Karpas-422 (cell line): ENCODE data around the gene ZMYND15. TPM values are rescaled to one million over a fixed set of nuclear protein-coding genes. Genes with fewer than 3 reads are reported as not detected.

ENCODE experiments used
- DNase-seq: peaks from one replicate; pipeline ENCODE4 v3.0.0-alpha.2; 2015
- H2AFZ ChIP-seq: fragments of 200-600 bp; sonication (generic); 2 replicates; pipeline ENCODE4 v1.6.1; 2014; ENCODE audit warnings: antibody characterized with exemption, low read length, mixed read lengths
- H3K27ac ChIP-seq: fragments of 200-600 bp; sonication (generic); 2 replicates; pipeline ENCODE4 v1.5.1; 2014; ENCODE audit warnings: mild to moderate bottlenecking, low read length, moderate library complexity
- H3K27me3 ChIP-seq: fragments of 200-600 bp; sonication (generic); 2 replicates; pipeline ENCODE4 v1.6.1; 2014; ENCODE audit warnings: low read length, mixed read lengths
- H3K36me3 ChIP-seq: fragments of 200-600 bp; sonication (generic); 2 replicates; pipeline ENCODE4 v1.6.1; 2014; ENCODE audit warnings: low read length, mixed read lengths; ENCODE audit not compliant: insufficient read depth
- H3K4me1 ChIP-seq: fragments of 200-600 bp; sonication (generic); 2 replicates; pipeline ENCODE4 v1.6.1; 2014; ENCODE audit warnings: mild to moderate bottlenecking, low read length, mixed read lengths
- H3K4me2 ChIP-seq: fragments of 200-600 bp; sonication (generic); 2 replicates; pipeline ENCODE4 v1.6.1; 2014; ENCODE audit warnings: low read length, low read depth, mild to moderate bottlenecking; ENCODE audit not compliant: poor library complexity, severe bottlenecking
- H3K4me3 ChIP-seq: fragments of 200-600 bp; sonication (generic); 2 replicates; pipeline ENCODE4 v1.5.1; 2014; ENCODE audit warnings: mild to moderate bottlenecking, antibody characterized with exemption, low read length, mixed read lengths
- H3K79me2 ChIP-seq: fragments of 200-600 bp; sonication (generic); 2 replicates; pipeline ENCODE4 v1.6.1; 2014; ENCODE audit warnings: mild to moderate bottlenecking, low read length, mixed read lengths
- H3K9ac ChIP-seq: fragments of 200-600 bp; sonication (generic); 2 replicates; pipeline ENCODE4 v1.6.0; 2014; ENCODE audit warnings: low read length
- H3K9me2 ChIP-seq: fragments of 200-600 bp; sonication (generic), shearing (Covaris generic); replicated peaks from 2 replicates; pipeline ENCODE4 v1.6.0; 2014; ENCODE audit warnings: mild to moderate bottlenecking, low read length, moderate library complexity; ENCODE audit not compliant: insufficient read depth
- H3K9me3 ChIP-seq: fragments of 300-700, 200-600 bp; sonication (generic); 2 replicates; pipeline ENCODE4 v1.6.1; 2014; ENCODE audit warnings: low read length, mixed read lengths
- H4K20me1 ChIP-seq: fragments of 200-600 bp; sonication (generic); 2 replicates; pipeline ENCODE4 v1.6.1; 2014; ENCODE audit warnings: mild to moderate bottlenecking, antibody characterized with exemption, low read length, low read depth; ENCODE audit not compliant: insufficient read depth
- total RNA-seq: library from RNA; depleted of rRNA; stranded (reverse); fragments of >200 nt; shearing (Covaris generic); gene quantifications from 2 replicates; pipeline ENCODE4 v1.2.3, GENCODE V29; 2014; ENCODE audit warnings: low replicate concordance

Gene ZMYND15
- total RNA-seq, 1 experiment from 2014 or later: not detected

GRCh38 chr17:4753392-4753791 lies 13.8 kb downstream of the ZMYND15 start:
- DNase-seq: no peak
- no peaks in the 10 kb centered on the region for H3K4me1 ChIP-seq
- H3K27me3 ChIP-seq: no peaks in the 10 kb centered on the region
- no peaks in the 10 kb centered on the region for H3K79me2 ChIP-seq
- no peak overlapping the region for H2AFZ ChIP-seq
- H3K36me3 ChIP-seq: no peaks in the 10 kb centered on the region
- H4K20me1 ChIP-seq: no peaks in the 10 kb centered on the region
- H3K27ac ChIP-seq: no peak overlapping the region
- no peaks in the 10 kb centered on the region for H3K9me3 ChIP-seq
- H3K9ac ChIP-seq: no peak overlapping the region
- H3K4me2 ChIP-seq: no peak overlapping the region
- no peaks in the 10 kb centered on the region for H3K9me2 ChIP-seq
- no peak overlapping the region for H3K4me3 ChIP-seq

- Histone ChIP-seq H3K9me2 (no peaks in the 10 kb centered on the region), H3K4me1 (no peaks in the 10 kb centered on the region)
These were observed 20.2 kb downstream of the ZMYND15 start for GRCh38 chr17:4759776-4760236.

GRCh38 chr17:4764595-4764994 lies 25.0 kb downstream of the ZMYND15 start:
- Histone ChIP-seq H3K27ac (no peak overlapping the region), H4K20me1 (no peaks in the 10 kb centered on the region), H3K9ac (no peak overlapping the region), H3K4me3 (no peak overlapping the region), H3K9me2 (no peaks in the 10 kb centered on the region), H3K4me2 (no peak overlapping the region), H2AFZ (no peak overlapping the region), H3K36me3 (no peaks in the 10 kb centered on the region), H3K79me2 (no peaks in the 10 kb centered on the region), H3K4me1 (no peaks in the 10 kb centered on the region), H3K9me3 (no peaks in the 10 kb centered on the region), H3K27me3 (no peaks in the 10 kb centered on the region)
- DNase-seq: no peak

More at GRCh38 chr17:4759776-4760236, 20.2 kb downstream of the ZMYND15 start:
- no peaks in the 10 kb centered on the region for H3K9me3 ChIP-seq
- H4K20me1 ChIP-seq: no peaks in the 10 kb centered on the region
- DNase-seq: no peak
- H3K79me2 ChIP-seq: no peaks in the 10 kb centered on the region
- no peaks in the 10 kb centered on the region for H3K36me3 ChIP-seq
- H3K9ac ChIP-seq: no peak overlapping the region
- H3K27ac ChIP-seq: no peak overlapping the region
- H3K27me3 ChIP-seq: no peaks in the 10 kb centered on the region
- no peak overlapping the region for H3K4me2 ChIP-seq
- no peak overlapping the region for H2AFZ ChIP-seq
- H3K4me3 ChIP-seq: no peak overlapping the region

- no peak for DNase-seq
- H3K27ac ChIP-seq: no peak overlapping the region
- H3K4me3 ChIP-seq: no peak overlapping the region
- no peaks in the 10 kb centered on the region for H3K36me3 ChIP-seq
- no peaks in the 10 kb centered on the region for H3K4me1 ChIP-seq
- H4K20me1 ChIP-seq: no peaks in the 10 kb centered on the region
- no peak overlapping the region for H2AFZ ChIP-seq
- H3K9ac ChIP-seq: no peak overlapping the region
- H3K9me2 ChIP-seq: no peaks in the 10 kb centered on the region
- H3K9me3 ChIP-seq: no peaks in the 10 kb centered on the region
- H3K27me3 ChIP-seq: no peaks in the 10 kb centered on the region
- H3K4me2 ChIP-seq: no peak overlapping the region
- H3K79me2 ChIP-seq: no peaks in the 10 kb centered on the region
These were observed 26.6 kb downstream of the ZMYND15 start for GRCh38 chr17:4766201-4766600.

- Histone ChIP-seq H2AFZ (no peak overlapping the region), H3K79me2 (no peaks in the 10 kb centered on the region), H3K9ac (no peak overlapping the region)
These were observed 27.1 kb downstream of the ZMYND15 start for GRCh38 chr17:4766723-4767122.

GRCh38 chr17:4768298-4768697 lies 28.7 kb downstream of the ZMYND15 start:
- H3K27ac ChIP-seq: no peak overlapping the region
- H3K9ac ChIP-seq: no peak overlapping the region
- no peaks in the 10 kb centered on the region for H3K4me1 ChIP-seq
- H3K27me3 ChIP-seq: no peaks in the 10 kb centered on the region
- no peak for DNase-seq
- H3K9me2 ChIP-seq: no peaks in the 10 kb centered on the region
- H3K36me3 ChIP-seq: no peaks in the 10 kb centered on the region
- H3K4me2 ChIP-seq: no peak overlapping the region
- H3K4me3 ChIP-seq: no peak overlapping the region
- no peaks in the 10 kb centered on the region for H3K79me2 ChIP-seq
- no peak overlapping the region for H2AFZ ChIP-seq
- no peaks in the 10 kb centered on the region for H3K9me3 ChIP-seq
- H4K20me1 ChIP-seq: no peaks in the 10 kb centered on the region

More at GRCh38 chr17:4766723-4767122, 27.1 kb downstream of the ZMYND15 start:
- no peak for DNase-seq
- H3K27me3 ChIP-seq: no peaks in the 10 kb centered on the region
- H3K9me2 ChIP-seq: no peaks in the 10 kb centered on the region
- H4K20me1 ChIP-seq: no peaks in the 10 kb centered on the region
- no peak overlapping the region for H3K4me2 ChIP-seq
- no peaks in the 10 kb centered on the region for H3K4me1 ChIP-seq
- no peaks in the 10 kb centered on the region for H3K36me3 ChIP-seq
- no peaks in the 10 kb centered on the region for H3K9me3 ChIP-seq
- H3K27ac ChIP-seq: no peak overlapping the region
- no peak overlapping the region for H3K4me3 ChIP-seq

GRCh38 chr17:4769628-4770027 lies 30.0 kb downstream of the ZMYND15 start:
- H3K36me3 ChIP-seq: no peaks in the 10 kb centered on the region
- H3K79me2 ChIP-seq: no peaks in the 10 kb centered on the region
- H3K9ac ChIP-seq: no peak overlapping the region
- no peak overlapping the region for H2AFZ ChIP-seq
- no peaks in the 10 kb centered on the region for H3K27me3 ChIP-seq
- no peak for DNase-seq
- H4K20me1 ChIP-seq: no peaks in the 10 kb centered on the region
- H3K4me2 ChIP-seq: no peak overlapping the region
- H3K9me3 ChIP-seq: no peaks in the 10 kb centered on the region
- no peak overlapping the region for H3K4me3 ChIP-seq
- H3K9me2 ChIP-seq: no peaks in the 10 kb centered on the region
- no peak overlapping the region for H3K27ac ChIP-seq
- no peaks in the 10 kb centered on the region for H3K4me1 ChIP-seq

GRCh38 chr17:4771519-4772234 lies 32.0 kb downstream of the ZMYND15 start, which contains the start of gene TM4SF5:
TSS of gene TM4SF5 (plus strand) at chr17:4771886. CDS start at chr17:4771923, 37 bp downstream.
- Histone ChIP-seq H3K9me3 (no peaks in the 10 kb centered on the region), H3K9me2 (no peaks in the 10 kb centered on the region), H3K4me2 (no peak within 1 kb of the TSS), H2AFZ (no peak within 1 kb of the TSS), H3K9ac (no peak within 1 kb of the TSS), H3K27ac (no peak within 1 kb of the TSS), H3K4me3 (no peak within 1 kb of the TSS), H3K4me1 (no peaks in the 10 kb centered on the region), H3K79me2 (no peaks in the 10 kb centered on the region), H4K20me1 (no peaks in the 10 kb centered on the region), H3K36me3 (no peaks in the 10 kb centered on the region), H3K27me3 (no peaks in the 10 kb centered on the region)
- DNase-seq: no peak
